ENCODE results near the gene LRRC8D.

DNA sequence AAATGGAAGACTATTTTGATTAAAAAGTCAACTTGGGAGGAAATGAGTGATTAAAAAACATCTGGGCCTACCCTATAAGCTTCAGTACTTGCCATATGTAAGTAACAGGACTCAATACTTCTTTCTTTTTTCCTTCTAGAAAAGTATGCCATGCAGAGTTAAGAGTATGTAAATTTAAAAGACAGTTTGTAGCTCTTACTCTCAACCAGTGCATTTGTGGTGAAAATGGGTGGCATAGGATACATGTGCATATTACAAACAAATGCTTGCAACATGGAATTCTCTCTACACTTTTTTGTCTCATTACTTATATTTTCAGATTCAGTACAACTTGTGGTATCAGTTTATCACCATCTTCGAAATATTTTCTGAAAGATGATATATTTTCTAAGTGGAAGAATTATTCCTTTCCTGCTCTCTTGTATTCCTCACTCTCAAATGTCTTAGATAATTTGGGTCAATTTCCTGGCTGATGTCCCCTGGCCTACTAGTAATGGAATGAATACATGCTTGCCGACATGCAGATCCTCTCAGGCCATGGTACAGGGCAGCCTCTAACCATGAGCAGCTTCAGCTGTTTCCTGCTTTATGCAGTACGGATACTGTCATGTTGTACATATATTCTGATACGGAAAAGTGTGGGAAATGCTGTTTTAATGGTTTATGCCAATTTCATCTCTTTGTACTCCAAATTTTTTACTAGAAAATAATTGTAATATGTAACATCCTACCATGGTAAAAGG is 92.7 kb downstream of the LRRC8D start:
- TF ChIP-seq, protein P1, sequence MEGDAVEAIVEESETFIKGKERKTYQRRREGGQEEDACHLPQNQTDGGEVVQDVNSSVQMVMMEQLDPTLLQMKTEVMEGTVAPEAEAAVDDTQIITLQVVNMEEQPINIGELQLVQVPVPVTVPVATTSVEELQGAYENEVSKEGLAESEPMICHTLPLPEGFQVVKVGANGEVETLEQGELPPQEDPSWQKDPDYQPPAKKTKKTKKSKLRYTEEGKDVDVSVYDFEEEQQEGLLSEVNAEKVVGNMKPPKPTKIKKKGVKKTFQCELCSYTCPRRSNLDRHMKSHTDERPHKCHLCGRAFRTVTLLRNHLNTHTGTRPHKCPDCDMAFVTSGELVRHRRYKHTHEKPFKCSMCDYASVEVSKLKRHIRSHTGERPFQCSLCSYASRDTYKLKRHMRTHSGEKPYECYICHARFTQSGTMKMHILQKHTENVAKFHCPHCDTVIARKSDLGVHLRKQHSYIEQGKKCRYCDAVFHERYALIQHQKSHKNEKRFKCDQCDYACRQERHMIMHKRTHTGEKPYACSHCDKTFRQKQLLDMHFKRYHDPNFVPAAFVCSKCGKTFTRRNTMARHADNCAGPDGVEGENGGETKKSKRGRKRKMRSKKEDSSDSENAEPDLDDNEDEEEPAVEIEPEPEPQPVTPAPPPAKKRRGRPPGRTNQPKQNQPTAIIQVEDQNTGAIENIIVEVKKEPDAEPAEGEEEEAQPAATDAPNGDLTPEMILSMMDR (IDR thresholded peaks at IDR 0.05) = no peak
- no peak for TF ChIP-seq ZC3H11A (IDR thresholded peaks at IDR 0.05)
- TF ChIP-seq, protein P2, sequence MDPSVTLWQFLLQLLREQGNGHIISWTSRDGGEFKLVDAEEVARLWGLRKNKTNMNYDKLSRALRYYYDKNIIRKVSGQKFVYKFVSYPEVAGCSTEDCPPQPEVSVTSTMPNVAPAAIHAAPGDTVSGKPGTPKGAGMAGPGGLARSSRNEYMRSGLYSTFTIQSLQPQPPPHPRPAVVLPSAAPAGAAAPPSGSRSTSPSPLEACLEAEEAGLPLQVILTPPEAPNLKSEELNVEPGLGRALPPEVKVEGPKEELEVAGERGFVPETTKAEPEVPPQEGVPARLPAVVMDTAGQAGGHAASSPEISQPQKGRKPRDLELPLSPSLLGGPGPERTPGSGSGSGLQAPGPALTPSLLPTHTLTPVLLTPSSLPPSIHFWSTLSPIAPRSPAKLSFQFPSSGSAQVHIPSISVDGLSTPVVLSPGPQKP (IDR thresholded peaks at IDR 0.05; ENCODE audit: low read depth, low read length) = no peak
- no peak for TF ChIP-seq JUN (IDR thresholded peaks at IDR 0.05)
- no peak for TF ChIP-seq POLR2A (IDR thresholded peaks at IDR 0.05; ENCODE audit: low read length)
- TF ChIP-seq KDM1A (IDR thresholded peaks at IDR 0.05; ENCODE audit: low read depth) = no peak
- no peak for TF ChIP-seq ZFP36 (IDR thresholded peaks at IDR 0.05; ENCODE audit: borderline replicate concordance, partially characterized antibody)
- TF ChIP-seq, protein P3, sequence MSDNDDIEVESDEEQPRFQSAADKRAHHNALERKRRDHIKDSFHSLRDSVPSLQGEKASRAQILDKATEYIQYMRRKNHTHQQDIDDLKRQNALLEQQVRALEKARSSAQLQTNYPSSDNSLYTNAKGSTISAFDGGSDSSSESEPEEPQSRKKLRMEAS (IDR thresholded peaks at IDR 0.05) = no peak
- no peak for TF ChIP-seq SREBF2 (IDR thresholded peaks at IDR 0.05)
- TF ChIP-seq JUNB (IDR thresholded peaks at IDR 0.05) = no peak
- TF ChIP-seq, protein P4, sequence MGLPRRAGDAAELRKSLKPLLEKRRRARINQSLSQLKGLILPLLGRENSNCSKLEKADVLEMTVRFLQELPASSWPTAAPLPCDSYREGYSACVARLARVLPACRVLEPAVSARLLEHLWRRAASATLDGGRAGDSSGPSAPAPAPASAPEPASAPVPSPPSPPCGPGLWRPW (IDR thresholded peaks at IDR 0.05) = no peak
- TF ChIP-seq MAFK (IDR thresholded peaks at IDR 0.05; ENCODE audit: partially characterized antibody) = no peak
- TF ChIP-seq EP300 (IDR thresholded peaks at IDR 0.05) = no peak
